CMK (cell line): ENCODE measurements around the gene SMNDC1.
A peak's percentile ranks its signal among the peaks of the same experiment; 100 is the strongest.
"Not testable (repeated sequence)": the region's sequence is repeated elsewhere in the genome, so short reads cannot be mapped to it uniquely, and the experiment has no call there.

Experiments used
- DNase-seq: peaks from one replicate; pipeline ENCODE4 v3.0.0-alpha.2; 2010; ENCODE audit warnings: low read depth

SMNDC1 gene

GRCh38 chr10:110304780-110305421, at the start of gene SMNDC1:
TSS of gene SMNDC1 (minus strand) at chr10:110304920. CDS start at chr10:110303587, 1,333 bp downstream.
- DNase-seq: peak; percentile 88

GRCh38 chr10:110354322-110354766, 49.6 kb upstream of the SMNDC1 start:
- peak; percentile 33 for DNase-seq

GRCh38 chr10:110353244-110354119, 48.8 kb upstream of the SMNDC1 start:
- no peak for DNase-seq

- no peak for DNase-seq
These were observed 48.2 kb upstream of the SMNDC1 start for GRCh38 chr10:110352930-110353243.

- no peak for DNase-seq
These were observed 46.1 kb upstream of the SMNDC1 start for GRCh38 chr10:110350812-110351211.

- no peak for DNase-seq
These were observed 45.1 kb upstream of the SMNDC1 start for GRCh38 chr10:110349831-110350230.

- DNase-seq: no peak
These were observed 44.7 kb upstream of the SMNDC1 start for GRCh38 chr10:110349386-110349785.

GRCh38 chr10:110348336-110348735, 43.6 kb upstream of the SMNDC1 start:
- DNase-seq: no peak

- no peak for DNase-seq
These were observed 42.2 kb upstream of the SMNDC1 start for GRCh38 chr10:110346914-110347313.

GRCh38 chr10:110345286-110345685, 40.6 kb upstream of the SMNDC1 start:
- DNase-seq: no peak

GRCh38 chr10:110344622-110345021, 39.9 kb upstream of the SMNDC1 start:
- no peak for DNase-seq

GRCh38 chr10:110343947-110344346, 39.2 kb upstream of the SMNDC1 start:
- DNase-seq: no peak

GRCh38 chr10:110340816-110341215, 36.1 kb upstream of the SMNDC1 start:
- DNase-seq: no peak

- no peak for DNase-seq
These were observed 35.4 kb upstream of the SMNDC1 start for GRCh38 chr10:110340122-110340521.

- no peak for DNase-seq
These were observed 33.2 kb upstream of the SMNDC1 start for GRCh38 chr10:110337906-110338305.

- DNase-seq: no peak
These were observed 32.7 kb upstream of the SMNDC1 start for GRCh38 chr10:110337401-110337800.

GRCh38 chr10:110336111-110336721, 31.5 kb upstream of the SMNDC1 start:
- DNase-seq: no peak

GRCh38 chr10:110335314-110336064, 30.8 kb upstream of the SMNDC1 start:
- no peak for DNase-seq

- DNase-seq: no peak
These were observed 29.4 kb upstream of the SMNDC1 start for GRCh38 chr10:110334061-110334656.

- DNase-seq: not testable (repeated sequence)
These were observed 26.6 kb upstream of the SMNDC1 start for GRCh38 chr10:110331226-110331795.

GRCh38 chr10:110330675-110331074, 26.0 kb upstream of the SMNDC1 start:
- no peak for DNase-seq
